Lung microvascular endothelial cell (primary cell): ENCODE measurements around the gene EFCAB8. TPM values are rescaled to one million over a fixed set of nuclear protein-coding genes. Genes with fewer than 3 reads are reported as not detected.

ENCODE experiments used
- DNase-seq, 2 donors: peaks; one replicate each; pipeline versions ENCODE4 v3.0.0 to v3.0.0-alpha.2; 2010; ENCODE audit warnings: low read depth in 2 of 2
- total RNA-seq: library from RNA; depleted of rRNA; stranded (reverse); fragments of >200 nt; gene quantifications from 2 replicates; pipeline ENCODE4 v1.2.1, GENCODE V29; 2014

The EFCAB8 gene, protein sequence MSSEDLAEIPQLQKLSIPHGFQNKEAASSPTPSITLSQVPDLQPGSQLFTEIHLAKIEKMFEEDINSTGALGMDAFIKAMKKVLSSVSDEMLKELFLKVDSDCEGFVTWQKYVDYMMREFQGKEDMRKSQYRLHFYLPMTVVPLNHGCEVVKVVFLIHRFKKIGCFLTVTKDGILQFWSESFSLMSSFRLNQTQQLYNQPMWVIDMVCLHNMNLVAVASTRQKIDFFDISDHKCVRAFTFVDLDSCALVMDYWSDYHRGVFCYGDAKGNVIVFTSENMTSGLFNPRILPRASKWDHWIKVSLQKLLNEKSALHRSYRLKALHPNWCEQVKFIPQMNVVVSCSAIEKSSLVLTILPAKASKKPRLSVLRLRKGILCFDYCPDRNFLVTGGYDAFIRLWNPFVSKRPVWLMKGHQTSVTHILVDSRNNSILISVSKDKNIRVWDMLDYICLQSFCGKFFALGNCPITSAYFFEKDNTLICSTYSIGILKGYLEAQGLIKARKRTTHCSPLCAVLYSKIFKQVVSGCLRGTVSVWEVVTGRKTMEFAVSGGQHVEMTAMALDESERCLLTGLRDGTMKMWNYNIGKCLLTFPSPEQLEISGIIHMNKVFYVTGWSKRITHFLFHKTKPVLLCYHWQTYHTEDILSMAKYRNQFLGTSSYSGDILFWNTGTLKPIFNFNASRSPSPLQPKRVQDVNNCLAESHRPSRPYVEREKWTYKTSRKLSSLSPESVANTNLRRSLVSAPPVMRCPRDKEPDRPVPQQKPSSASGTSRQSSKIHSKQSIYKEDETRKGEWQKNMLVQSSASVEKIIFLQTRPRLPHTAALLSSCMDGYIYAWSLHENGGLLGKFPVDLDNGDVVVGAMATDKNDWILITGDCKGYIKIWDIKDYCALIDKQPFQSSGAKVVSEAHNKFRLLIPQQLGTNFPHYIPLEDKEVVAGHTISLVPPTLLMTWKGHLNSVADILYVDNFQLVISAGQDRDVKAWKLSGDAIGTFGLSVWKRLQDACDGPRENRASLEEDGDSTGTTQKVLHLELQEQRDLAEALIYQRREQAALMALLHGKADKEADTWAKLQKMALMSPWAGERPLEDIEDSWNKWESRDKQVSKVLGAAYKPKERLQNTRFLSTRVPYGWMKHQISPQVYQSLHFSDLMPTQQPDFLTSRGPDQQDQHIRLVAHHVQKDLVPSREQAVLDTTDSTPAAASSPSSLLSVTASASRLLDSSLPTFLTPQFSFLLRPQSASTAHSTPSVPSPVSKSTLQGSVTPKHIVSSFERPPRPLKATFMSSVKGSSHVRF
- total RNA-seq = under 0.01 TPM in 2 replicates

DNA sequence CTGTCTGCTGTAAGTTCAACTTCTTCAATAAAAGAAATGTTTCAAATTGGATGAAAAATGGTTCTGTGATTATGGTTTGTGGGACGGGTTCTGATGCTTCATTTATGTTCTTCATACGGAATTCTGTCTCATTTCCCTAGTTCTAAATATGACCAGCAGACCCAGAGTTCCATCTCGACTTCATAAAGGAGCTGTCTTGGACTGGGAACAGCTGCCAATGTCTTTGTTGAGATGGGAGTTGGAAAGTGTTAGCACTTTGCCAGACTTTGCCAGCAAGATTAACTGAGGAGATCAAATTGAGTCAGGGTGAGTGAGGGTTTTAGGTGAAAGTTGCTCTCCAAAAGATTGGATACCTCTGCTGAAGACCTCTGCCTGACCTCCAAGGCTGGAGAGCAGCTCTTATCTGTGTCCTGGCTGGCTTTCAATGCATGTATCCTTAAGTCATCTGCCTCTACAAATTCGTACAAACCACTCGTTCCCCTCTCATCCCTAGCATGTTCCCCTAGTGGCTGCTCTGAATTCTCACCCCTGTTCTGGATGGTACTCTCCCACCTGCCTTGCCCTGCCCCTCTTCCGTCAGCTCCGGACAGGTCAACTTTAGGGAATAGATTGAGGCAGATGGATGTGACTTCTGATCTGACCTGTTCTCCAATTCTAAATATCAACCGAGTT lies at the start of gene EFCAB8:
TSS of gene EFCAB8 (plus strand) at position 223 of the 672 bp plus-strand sequence. CDS start 4,870 bp downstream, outside the sequence.
- no peak for DNase-seq

DNA sequence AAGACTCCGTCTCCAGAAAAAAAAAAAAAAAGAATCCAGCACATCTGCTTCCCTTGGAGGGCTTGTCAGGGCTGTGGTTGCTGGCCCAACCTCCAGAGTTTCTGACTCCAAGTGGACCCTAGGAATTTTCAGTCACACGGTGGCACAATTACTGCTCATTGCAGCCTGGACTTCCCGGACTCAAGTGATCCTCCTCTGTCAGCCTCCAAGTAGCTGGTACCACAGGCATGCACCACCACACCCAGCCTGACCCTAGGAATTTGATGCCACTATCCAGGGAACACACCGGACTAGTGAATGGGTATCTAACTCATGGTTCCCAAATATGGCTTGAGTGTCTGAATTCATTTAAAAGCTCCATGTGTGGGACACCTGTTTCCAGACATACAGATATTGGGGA lies 48.8 kb upstream of the EFCAB8 start:
- no peak for DNase-seq

DNA sequence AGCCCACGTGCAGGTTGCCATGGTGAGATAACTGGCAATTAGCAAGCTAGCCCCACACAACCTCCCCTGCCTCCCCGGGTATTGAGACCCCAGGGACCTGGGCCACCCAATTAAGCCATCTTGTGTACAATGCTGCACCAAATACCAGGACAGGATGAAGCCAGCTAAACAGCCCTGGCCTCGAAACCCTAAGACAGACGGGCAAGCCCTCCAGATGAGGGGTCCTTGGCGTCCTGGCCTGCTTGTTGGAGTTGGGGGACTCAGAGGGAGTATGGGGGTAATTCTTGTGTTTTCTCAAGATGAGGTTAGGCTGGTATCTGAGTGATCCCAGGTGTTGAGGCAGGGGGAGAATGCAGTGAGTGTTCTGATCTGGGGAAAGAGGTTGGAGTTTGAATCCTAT lies 47.8 kb upstream of the EFCAB8 start:
- DNase-seq = no peak

DNA sequence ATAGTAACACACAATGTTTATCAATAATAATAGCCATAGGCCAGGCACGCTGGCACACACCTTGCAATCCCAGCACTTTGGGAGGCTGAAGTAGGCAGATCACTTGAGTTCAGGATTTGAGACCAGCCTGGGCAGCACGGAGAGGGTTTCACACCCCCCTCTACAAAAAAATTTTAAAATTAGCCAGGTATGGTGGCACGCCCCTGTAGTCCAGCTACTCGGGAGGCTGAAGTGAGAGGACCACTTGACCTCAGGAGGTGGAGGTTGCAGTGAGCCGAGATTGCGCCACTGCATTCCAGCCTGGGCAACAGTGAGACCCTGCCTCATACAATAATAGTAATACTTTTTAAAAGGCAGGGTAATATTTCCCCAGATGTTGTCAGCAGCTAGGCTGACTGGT lies 46.8 kb upstream of the EFCAB8 start:
- DNase-seq = no peak

DNA sequence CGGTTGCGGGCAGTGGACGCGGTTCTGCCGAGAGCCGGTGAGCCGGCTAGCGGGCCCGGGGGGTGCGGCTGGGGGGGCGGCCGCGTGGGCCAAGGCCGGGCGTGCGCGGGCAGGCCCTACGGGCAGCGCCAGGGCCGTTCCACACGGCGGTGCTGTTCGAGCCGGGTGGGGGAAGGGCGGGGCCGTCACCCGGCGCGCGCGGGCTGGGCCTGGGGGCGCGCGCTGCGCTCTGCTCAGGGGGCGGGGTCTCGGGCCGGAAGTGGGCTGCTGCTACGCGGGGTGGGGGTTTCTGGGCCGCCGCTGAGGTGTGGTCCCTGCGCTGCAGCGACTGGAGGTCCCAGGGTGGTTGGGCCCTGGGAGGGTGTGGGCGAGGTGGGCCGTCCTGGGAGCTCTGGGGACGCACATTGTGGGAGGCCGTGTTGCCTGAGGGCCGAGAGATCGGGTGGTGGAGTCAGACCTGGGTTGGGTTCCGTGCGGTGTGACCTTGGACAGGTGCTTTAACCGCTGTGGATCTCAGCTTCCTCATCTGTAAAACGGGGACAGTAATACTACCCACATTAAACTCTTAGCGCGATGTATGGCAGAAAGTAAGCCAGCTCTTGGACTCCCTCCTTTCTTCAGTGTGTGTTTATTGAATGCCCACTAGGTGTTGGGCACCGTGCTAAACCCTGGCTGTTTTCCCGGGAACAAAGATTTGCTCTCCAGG lies 38.6 kb upstream of the EFCAB8 start:
- peak; percentile 56 to 72 for DNase-seq

DNA sequence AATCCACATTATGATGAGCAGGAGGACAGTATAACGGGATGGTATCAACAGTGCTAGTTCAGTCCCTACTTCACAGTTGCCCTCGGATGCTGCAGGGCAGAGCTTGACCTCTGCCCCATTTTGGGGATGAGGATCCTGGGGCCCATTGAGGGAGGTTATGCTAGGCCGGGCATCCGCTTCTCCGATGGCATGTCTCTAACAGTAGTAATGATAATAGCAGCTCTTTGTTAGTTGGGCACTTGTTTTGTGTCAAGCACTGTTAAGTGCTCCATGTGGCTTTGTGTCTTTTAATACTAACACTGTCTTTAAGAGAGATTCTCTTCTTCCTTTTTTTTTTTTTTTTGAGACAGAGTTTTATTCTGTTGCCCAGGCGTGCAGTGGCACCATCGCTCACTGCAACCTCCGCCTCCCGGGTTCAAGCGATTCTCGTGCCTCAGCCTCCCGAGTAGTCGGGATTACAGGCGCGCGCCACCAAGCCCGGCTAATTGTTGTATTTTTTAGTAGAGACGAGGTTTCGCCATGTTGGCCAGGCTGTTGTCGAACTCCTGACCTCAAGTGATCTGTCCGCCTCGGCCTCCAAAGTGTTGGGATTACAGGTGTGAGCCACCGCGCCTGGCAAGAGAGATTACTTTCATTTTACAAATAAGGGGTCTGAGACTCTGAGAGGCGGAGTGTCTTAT lies 37.9 kb upstream of the EFCAB8 start:
- no peak for DNase-seq

DNA sequence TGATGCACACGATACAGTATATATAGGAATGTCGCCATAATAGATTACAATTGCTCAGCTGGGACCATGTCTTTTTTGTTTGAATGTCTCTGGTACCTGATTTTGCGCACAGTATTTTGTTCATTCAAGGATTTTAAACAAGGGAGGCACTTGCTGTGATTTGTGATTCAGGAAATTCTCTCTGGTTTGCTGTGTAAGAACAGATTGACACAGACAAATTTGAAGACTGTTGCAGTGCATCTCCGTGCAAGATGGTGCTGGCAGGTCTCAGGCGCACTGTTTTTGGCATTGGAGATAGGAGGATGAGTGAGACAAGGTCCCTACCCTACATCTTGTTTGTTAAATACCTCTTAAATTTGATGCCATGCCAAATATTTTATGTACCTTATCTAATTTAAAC lies 36.5 kb upstream of the EFCAB8 start:
- DNase-seq = no peak

DNA sequence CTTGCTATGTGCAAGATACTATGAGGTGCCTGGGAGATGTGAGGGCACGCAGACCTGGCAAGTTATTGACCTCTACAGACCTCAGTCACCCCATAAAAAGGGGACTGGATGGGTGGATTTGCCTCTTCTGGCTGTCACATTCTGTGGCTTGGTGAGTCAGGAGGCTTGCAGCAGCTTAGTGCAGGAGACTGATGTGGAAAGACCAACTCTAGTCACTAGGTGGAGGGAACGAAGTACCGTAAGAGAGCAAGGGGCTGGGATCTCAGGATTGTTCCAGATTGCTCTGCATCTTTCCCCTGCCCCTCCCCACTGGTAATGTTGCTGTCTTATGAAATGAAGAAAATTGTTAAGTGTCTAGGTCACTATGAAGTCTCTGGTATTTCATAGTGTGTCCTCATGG lies 35.6 kb upstream of the EFCAB8 start:
- DNase-seq = peak in 1 of 2 donors; percentile 33

DNA sequence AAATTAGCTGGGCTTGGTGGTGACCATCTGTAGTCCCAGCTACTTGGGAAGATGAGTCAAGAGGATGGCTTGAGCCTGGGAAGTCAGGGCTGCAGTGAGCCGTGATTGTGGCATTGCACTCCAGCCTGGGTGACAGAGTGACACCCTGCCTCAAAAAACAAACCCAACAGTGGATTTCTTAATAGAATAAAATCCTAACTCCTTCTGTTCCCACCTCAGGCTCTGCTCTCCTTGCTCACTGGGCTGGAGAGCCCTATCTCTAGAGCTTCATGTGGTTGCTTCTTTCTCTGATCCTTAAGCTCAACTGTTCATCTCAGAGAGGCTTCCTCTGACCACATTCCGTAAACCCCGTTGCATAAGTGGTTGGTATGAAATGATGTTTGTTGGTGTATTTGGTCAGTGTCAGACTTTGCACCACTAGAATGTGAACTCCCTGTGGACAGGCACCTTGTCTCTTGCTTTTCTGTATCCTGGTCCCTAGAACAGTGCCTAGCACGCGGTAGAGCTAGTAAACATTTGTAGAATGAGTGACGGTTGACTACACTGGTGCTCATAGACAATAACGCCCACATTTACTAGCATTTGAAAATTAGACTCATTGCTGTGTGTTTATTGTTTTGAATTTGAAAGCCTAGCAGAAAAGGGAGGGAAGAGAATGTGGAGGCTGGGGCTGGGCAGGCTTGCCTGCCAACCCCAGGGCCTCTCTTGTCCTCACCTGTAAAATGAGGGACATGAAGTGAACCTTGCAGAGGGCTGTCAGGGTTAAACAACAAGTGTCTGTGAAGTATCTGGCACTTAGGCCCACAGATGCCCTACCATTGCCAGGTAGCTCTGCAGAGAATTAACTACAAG lies 34.8 kb upstream of the EFCAB8 start:
- DNase-seq = no peak

DNA sequence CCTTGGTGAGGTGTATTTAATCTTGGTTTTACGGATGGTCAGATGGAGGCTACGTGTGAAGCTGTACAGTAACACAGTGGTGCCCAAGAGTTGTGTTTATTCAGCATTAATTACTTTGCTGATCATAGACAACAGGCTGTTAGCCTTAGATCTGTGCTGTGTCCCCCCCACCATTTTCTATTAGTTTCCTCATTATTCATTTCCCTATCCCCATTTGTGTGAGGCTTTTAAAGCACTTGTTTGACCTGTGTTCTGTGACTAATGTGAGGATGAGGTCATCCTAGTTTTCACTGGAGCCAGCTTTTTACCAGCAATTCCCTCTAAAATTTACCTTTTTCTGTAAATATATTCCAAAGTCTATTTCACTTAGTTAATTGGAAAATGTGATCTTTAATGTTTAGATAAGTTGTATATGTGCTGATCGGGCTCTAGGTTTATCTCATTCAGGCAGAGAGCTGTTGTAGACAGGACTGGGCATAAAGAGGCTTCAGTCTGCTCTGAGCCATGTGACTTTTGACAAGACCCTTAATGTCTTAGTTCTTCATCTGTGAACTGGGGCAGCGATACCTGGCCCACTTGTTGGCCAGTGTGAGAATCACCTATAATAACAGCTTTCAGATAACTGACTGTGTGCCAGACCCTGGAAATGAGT lies 30.6 kb upstream of the EFCAB8 start:
- DNase-seq = peak; percentile 40 to 56

DNA sequence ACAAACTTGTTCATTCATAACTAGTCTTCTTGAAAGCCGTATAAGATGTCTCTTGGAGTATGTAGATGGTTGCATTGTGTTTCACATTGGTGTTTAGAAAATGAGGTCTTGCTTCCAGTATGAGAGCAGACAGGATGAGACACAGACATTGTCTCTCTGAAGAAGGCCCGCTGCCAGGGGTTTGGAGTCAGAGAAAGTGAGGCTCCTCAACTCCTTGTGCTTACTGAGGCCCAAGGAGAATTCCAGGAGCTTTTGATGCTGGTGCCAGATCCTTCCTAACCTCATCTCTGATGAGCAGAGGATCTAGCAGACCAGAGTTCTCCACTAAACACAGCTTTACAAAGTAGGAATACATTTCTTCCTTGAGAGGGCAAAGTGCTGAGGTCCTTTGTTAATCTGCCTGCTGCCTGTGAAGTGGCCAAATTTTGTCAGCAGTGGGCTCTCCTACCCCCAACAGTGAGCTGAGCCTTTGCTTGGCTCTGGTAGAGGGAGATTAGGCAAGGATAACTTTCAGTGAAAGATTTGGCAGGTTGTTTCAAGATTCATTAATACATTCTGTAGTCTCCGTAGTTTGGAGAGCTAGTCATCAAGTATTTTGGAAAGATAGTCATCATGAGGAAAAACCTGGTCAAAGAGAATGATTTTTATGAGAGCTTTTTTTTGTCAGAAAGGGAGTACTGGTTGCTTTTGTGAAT lies 29.3 kb upstream of the EFCAB8 start:
- no peak for DNase-seq

DNA sequence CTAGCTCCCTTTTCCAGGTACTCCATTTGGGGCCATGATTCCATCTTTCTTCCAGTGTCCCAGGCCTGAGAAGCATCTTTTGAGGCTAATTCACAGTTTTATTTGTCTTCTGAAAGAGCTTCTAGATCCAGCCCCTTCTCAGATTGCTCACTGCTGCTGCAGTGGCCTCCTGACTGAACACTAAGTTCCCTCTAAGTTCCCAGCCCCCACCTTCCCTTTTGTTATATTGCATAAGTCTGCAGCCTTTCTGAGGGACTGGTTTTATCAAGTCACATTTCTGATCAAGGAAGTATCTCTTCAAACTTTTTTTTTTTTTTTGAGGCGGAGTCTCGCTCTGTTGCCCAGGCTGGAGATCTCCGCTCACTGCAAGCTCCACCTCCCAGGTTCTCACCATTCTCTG lies 28.3 kb upstream of the EFCAB8 start:
- DNase-seq = peak in 1 of 2 donors; percentile 17

DNA sequence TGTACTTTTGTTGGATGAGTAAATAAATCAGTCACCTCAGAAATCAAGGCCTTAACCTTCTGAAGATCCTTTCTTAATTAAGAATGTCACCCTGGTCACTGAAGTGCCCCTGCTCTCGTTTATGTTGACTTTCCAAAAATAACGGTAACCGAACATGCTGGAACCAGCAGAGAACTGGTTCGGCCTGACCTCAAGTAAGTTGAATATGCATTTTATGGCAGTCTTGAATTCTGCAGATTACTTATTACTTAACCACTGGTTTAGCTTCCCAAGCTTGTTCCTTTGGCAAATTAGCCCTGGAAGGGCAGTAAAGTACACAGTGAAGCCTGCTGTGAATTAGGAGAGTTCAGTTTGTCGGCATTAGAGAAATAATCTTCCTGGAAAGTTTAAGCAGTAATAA lies 26.7 kb upstream of the EFCAB8 start:
- DNase-seq = no peak

DNA sequence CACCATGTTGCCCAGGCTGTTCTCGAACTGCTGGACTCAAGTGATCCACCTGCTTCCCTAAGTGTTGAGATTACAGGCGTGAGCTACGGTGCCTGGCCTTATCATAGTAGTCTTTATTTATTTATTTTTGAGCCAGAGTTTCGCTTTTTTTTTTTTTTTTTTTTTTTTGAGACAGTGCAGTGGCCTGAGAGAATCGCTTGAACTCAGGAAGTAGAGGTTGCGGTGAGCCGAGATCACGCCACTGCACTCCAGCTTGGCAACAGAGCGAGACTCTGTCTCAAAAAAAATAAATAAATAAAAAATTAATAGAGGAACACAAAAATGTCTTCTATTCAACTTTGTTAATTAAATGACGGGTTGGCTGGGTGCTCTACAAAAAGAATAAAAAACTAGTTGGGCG lies 26.1 kb upstream of the EFCAB8 start:
- no peak for DNase-seq

DNA sequence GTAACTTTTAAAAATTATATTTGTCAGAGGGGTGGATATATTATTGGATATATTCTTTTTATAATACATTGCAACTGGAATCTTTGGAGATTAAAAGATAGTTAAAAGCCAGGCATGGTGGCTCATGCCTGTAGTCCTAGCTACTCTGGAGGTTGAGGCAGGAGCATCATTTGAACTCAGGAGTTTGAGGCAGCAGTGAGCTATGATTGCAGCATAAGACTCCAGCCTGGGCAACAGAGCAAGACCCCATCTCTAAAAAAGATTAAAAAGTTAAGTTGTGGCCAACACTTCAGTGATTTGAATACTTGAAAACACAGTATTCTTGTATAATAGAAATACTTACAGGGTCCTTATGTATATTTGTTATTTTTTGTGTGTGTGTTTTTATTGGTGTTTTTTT lies 23.8 kb upstream of the EFCAB8 start:
- no peak for DNase-seq

DNA sequence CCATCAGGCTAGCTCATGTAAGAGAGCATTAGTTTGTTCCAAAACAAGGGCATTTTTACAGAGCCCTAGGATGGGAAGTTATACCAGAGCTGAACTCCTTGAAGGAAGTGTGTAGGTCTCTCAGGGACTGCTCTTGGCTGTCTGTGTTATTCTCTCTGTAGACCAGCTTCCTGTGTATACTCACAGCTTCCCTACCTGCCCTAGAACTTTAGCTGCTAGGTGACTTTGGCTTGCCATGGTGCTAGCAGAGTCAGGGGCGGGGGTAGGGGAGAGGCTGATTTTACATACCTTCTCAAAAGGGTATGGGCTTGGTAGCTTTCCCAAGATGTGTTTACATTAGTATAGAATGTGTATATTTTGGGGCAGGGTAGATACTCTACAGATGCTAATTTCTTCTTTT lies 21.6 kb upstream of the EFCAB8 start:
- DNase-seq = no peak

DNA sequence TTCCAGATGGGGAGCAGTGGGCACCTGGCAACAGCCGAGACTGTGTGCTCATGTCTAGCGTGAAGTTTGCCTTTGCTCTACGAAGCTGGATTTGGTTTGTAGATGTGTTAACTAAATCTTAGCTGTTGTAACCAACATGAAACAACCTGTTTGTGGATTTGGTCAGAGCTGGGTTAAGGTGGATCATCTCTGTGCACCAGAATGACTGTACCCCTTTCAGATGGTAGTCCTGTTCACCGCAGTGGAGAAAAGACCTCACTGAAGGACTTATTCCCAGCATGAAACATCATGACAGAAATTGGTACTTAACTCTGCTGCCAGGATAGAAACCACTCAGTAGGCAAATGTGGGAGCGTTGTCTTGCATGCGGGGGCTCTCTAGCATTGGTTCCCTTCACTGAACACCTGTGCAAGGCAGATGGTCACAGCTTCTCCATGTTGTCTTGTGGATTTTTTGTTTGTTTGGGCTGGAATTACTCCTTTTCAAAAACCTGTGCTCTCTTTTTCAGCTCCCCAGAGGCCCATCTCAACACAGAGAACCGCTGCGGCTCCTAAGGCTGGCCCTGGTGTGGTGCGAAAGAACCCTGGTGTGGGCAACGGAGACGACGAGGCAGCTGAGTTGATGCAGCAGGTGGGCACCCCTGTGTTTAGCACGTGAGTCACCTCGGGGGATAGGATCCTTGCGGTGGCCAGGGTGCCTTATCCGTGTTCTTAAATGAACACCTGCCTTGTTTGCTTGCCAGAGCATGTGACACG lies 19.3 kb upstream of the EFCAB8 start:
- DNase-seq = no peak
